ENCODE measurements around the gene LENG8. TPM values are rescaled to one million over a fixed set of nuclear protein-coding genes. Genes with fewer than 3 reads are reported as not detected.
A peak's percentile ranks its signal among the peaks of the same experiment; 100 is the strongest.

The LENG8 gene
- total and polyA plus RNA-seq, 2 of the 13 experiments (the other 11 are each of a cell fraction or from before 2014, with no cell fraction given) = 14.3 to 41.9 TPM

GRCh38 chr19:54420383-54421168 lies 28.4 kb upstream of the LENG8 start (continued):
- TF ChIP-seq FOXO4 (CRISPR knock-in tag; conservative IDR thresholded peaks at IDR 0.05) (no peak), POGZ (CRISPR knock-in tag; IDR thresholded peaks at IDR 0.05) (peak; percentile 51), FIP1L1 (IDR thresholded peaks at IDR 0.05; ENCODE audit: borderline replicate concordance, insufficient read depth, low read depth, low read length) (no peak), CREB3 (CRISPR knock-in tag; IDR thresholded peaks at IDR 0.05) (no peak), TAF15 (IDR thresholded peaks at IDR 0.05; ENCODE audit: low read depth, low read length, poor library complexity, severe bottlenecking) (no peak), JUN (CRISPR knock-in tag; IDR thresholded peaks at IDR 0.05) (no peak), ZNF550 (CRISPR knock-in tag; IDR thresholded peaks at IDR 0.05; ENCODE audit: borderline replicate concordance) (no peak), ZXDC (CRISPR knock-in tag; IDR thresholded peaks at IDR 0.05) (0 out of 2 replicates have a peak, but pooled peaks have one; percentile 28), TBP (CRISPR knock-in tag; IDR thresholded peaks at IDR 0.05) (no peak), ZSCAN25 (CRISPR knock-in tag; IDR thresholded peaks at IDR 0.05) (no peak), ZZZ3 (CRISPR knock-in tag; IDR thresholded peaks at IDR 0.05; ENCODE audit: borderline replicate concordance) (no peak), SNRNP70 (IDR thresholded peaks at IDR 0.05; ENCODE audit: low read depth, low read length) (no peak), HMG20B (CRISPR knock-in tag; conservative IDR thresholded peaks at IDR 0.05) (no peak; the same call in 1 of the 2 replicates), MTA3 (CRISPR knock-in tag; IDR thresholded peaks at IDR 0.05) (no peak), PITX1 (CRISPR knock-in tag; IDR thresholded peaks at IDR 0.05) (peak; percentile 55; the same call in 1 of the 2 replicates), NFKBIZ (CRISPR knock-in tag; IDR thresholded peaks at IDR 0.05) (no peak), ZSCAN22 (CRISPR knock-in tag; IDR thresholded peaks at IDR 0.05) (no peak), ZMYM2 (CRISPR knock-in tag; IDR thresholded peaks at IDR 0.05) (no peak), ZNF879 (CRISPR knock-in tag; IDR thresholded peaks at IDR 0.05) (no peak), ZNF468 (CRISPR knock-in tag; IDR thresholded peaks at IDR 0.05) (no peak), IKZF4 (CRISPR knock-in tag; IDR thresholded peaks at IDR 0.05; ENCODE audit: borderline replicate concordance, low read depth, not compliant biosample characterization) (no peak), ZMYM3 (CRISPR knock-in tag; IDR thresholded peaks at IDR 0.05) (no peak), HNF4A (CRISPR knock-in tag; IDR thresholded peaks at IDR 0.05) (peak; percentile 57), CC2D1A (CRISPR knock-in tag; IDR thresholded peaks at IDR 0.05) (no peak), SIX4 (CRISPR knock-in tag; IDR thresholded peaks at IDR 0.05) (peak; percentile 25; the same call in 1 of the 2 replicates), POLR2A (IDR thresholded peaks at IDR 0.05; ENCODE audit: insufficient read depth in 1 of 2, low read depth in 2 of 2, low read length in 2 of 2) (peak in 1 of 2 experiments; percentile 27; a peak in 2 of 4 replicates), ZBTB38 (CRISPR knock-in tag; IDR thresholded peaks at IDR 0.05) (no peak), ISX (CRISPR knock-in tag; conservative IDR thresholded peaks at IDR 0.05) (no peak)

All from HepG2 (cell line).